Adrenal gland (tissue), 5 donors: Measurements from ENCODE around the gene INPP1.

ENCODE experiments used
- CTCF ChIP-seq, 6 experiments: fragments of 450-650 bp in 4 of 6; fragments of 200-600 bp in 2 of 6; sonication (generic) in 1 of 6; IDR thresholded peaks; 1 replicate in 5 of 6; 2 replicates in 1 of 6; pipeline versions ENCODE4 v1.5.1 to v1.8.0; 2016 to 2021; ENCODE audit warnings: antibody characterized with exemption in 6 of 6, mild to moderate bottlenecking in 2 of 6, moderate library complexity in 1 of 6
- POLR2A ChIP-seq, 2 donors: fragments of 450-650 bp; IDR thresholded peaks; one replicate each; pipeline ENCODE4 v1.6.1; 2017; ENCODE audit warnings: antibody characterized with exemption in 2 of 2, mild to moderate bottlenecking in 2 of 2, moderate library complexity in 1 of 2
- donor health status: DM: no; HTN: no; CAD: no.

- TF ChIP-seq CTCF (IDR thresholded peaks at IDR 0.05) (no peak), POLR2A (IDR thresholded peaks at IDR 0.05) (no peak)
Observed at GRCh38 chr2:190360965-190361364, 17.6 kb downstream of the INPP1 start.
